ENCODE results near the gene PPT2.
A peak's percentile ranks its signal among the peaks of the same experiment; 100 is the strongest.

Gene PPT2

GRCh38 chr6:32151863-32152768 lies 1.8 kb upstream of the PPT2 start, which contains the start of gene PRRT1:
PRRT1 (minus strand) TSS chr6:32151939; CDS start chr6:32151827, 112 bp downstream.
- no peak for DNase-seq (ENCODE audit: low read depth in 2 of 2)

- no peak for DNase-seq (ENCODE audit: low read depth in 2 of 2)
Observed at GRCh38 chr6:32152769-32153563, 975 bp upstream of the PPT2 start.

- DNase-seq (ENCODE audit: low read depth in 2 of 2) = peak; percentile 39 to 53
Observed at GRCh38 chr6:32154514-32155161, 697 bp downstream of the PPT2 start.

GRCh38 chr6:32156891-32157290 lies 3.0 kb downstream of the PPT2 start:
- no peak for DNase-seq (ENCODE audit: low read depth in 2 of 2)

- DNase-seq (ENCODE audit: low read depth in 2 of 2) = no peak
Observed at GRCh38 chr6:32158052-32158451, 4.1 kb downstream of the PPT2 start.

- no peak for DNase-seq (ENCODE audit: low read depth in 2 of 2)
Observed at GRCh38 chr6:32163559-32164258, 9.8 kb downstream of the PPT2 start.

GRCh38 chr6:32164295-32164694 lies 10.4 kb downstream of the PPT2 start, which contains the start of gene EGFL8:
EGFL8 (plus strand) TSS chr6:32164595; CDS start chr6:32166166, 1,571 bp downstream.
- DNase-seq (ENCODE audit: low read depth in 2 of 2) = no peak

GRCh38 chr6:32166411-32167061 lies 12.6 kb downstream of the PPT2 start:
- no peak for DNase-seq (ENCODE audit: low read depth in 2 of 2)

- DNase-seq (ENCODE audit: low read depth in 2 of 2) = no peak
Observed at GRCh38 chr6:32167154-32167760, 13.3 kb downstream of the PPT2 start.

- no peak for DNase-seq (ENCODE audit: low read depth in 2 of 2)
Observed at GRCh38 chr6:32167761-32168262, 13.9 kb downstream of the PPT2 start.

GRCh38 chr6:32168350-32168749 lies 14.4 kb downstream of the PPT2 start:
- no peak for DNase-seq (ENCODE audit: low read depth in 2 of 2)

- no peak for DNase-seq (ENCODE audit: low read depth in 2 of 2)
Observed at GRCh38 chr6:32168807-32169591, 15.1 kb downstream of the PPT2 start.

- DNase-seq (ENCODE audit: low read depth in 2 of 2) = no peak
Observed at GRCh38 chr6:32170294-32170693, 16.4 kb downstream of the PPT2 start.

GRCh38 chr6:32171234-32171633 lies 17.3 kb downstream of the PPT2 start:
- no peak for DNase-seq (ENCODE audit: low read depth in 2 of 2)

- DNase-seq (ENCODE audit: low read depth in 2 of 2) = no peak
Observed at GRCh38 chr6:32173051-32173727, 19.2 kb downstream of the PPT2 start.

GRCh38 chr6:32174416-32174815 lies 20.5 kb downstream of the PPT2 start:
- DNase-seq (ENCODE audit: low read depth in 2 of 2) = no peak

- DNase-seq (ENCODE audit: low read depth in 2 of 2) = no peak
Observed at GRCh38 chr6:32175322-32175710, 21.4 kb downstream of the PPT2 start.

- DNase-seq (ENCODE audit: low read depth in 2 of 2) = peak; percentile 94
Observed at GRCh38 chr6:32175711-32176475, 22.0 kb downstream of the PPT2 start, which contains the start of gene AGPAT1. AGPAT1 (minus strand) TSS chr6:32176084; CDS start chr6:32171496, 4,588 bp downstream.
